KMS-11 (cell line): Measurements from ENCODE around the gene BARX2.

Experiments used
- H2AFZ ChIP-seq: fragments of 200-600 bp; sonication (generic); 2 replicates; pipeline ENCODE4 v1.6.1; 2016; ENCODE audit warnings: antibody characterized with exemption, mixed run types, low read depth
- H3K27ac ChIP-seq: fragments of 200-600 bp; sonication (generic); 2 replicates; pipeline ENCODE4 v1.6.1; 2016; ENCODE audit warnings: mild to moderate bottlenecking, mixed run types
- H3K27me3 ChIP-seq: fragments of 200-600 bp; sonication (generic); 2 replicates; pipeline ENCODE4 v1.6.1; 2017; ENCODE audit warnings: mild to moderate bottlenecking, low read depth, mixed run types, moderate library complexity; ENCODE audit not compliant: insufficient read depth
- H3K36me3 ChIP-seq: fragments of 200-600 bp; sonication (generic); 2 replicates; pipeline ENCODE4 v1.6.1; 2017; ENCODE audit warnings: mild to moderate bottlenecking, mixed run types; ENCODE audit not compliant: insufficient read depth
- H3K4me1 ChIP-seq: fragments of 200-600 bp; sonication (generic); 2 replicates; pipeline ENCODE4 v1.6.1; 2016; ENCODE audit warnings: mild to moderate bottlenecking, low read depth, mixed run types; ENCODE audit not compliant: poor library complexity, severe bottlenecking
- H3K4me2 ChIP-seq: fragments of 200-600 bp; sonication (generic); 2 replicates; pipeline ENCODE4 v1.7.0; 2016; ENCODE audit warnings: mild to moderate bottlenecking, mixed run types
- H3K4me3 ChIP-seq: fragments of 200-600 bp; sonication (generic); IDR thresholded peaks from 2 replicates; pipeline ENCODE4 v1.6.1; 2017; ENCODE audit warnings: low read depth, low read length, mixed read lengths; ENCODE audit not compliant: insufficient read depth
- H3K79me2 ChIP-seq: fragments of 200-600 bp; sonication (generic); 2 replicates; pipeline ENCODE4 v1.6.1; 2016; ENCODE audit warnings: low read depth, mixed run types; ENCODE audit not compliant: insufficient read depth
- H3K9ac ChIP-seq: fragments of 200-600 bp; sonication (generic); 2 replicates; pipeline ENCODE4 v1.6.1; 2016; ENCODE audit warnings: mild to moderate bottlenecking, mixed run types
- H4K20me1 ChIP-seq: fragments of 200-600 bp; sonication (generic); 2 replicates; pipeline ENCODE4 v1.6.1; 2016; ENCODE audit warnings: mild to moderate bottlenecking, mixed run types; ENCODE audit not compliant: insufficient read depth
- CTCF ChIP-seq: fragments of 200-600 bp; sonication (generic); conservative IDR thresholded peaks from 2 replicates; pipeline ENCODE4 v1.6.1; 2017; ENCODE audit warnings: low read depth, mild to moderate bottlenecking, antibody characterized with exemption, low read length, moderate library complexity, mixed read lengths

The BARX2 gene

GRCh38 chr11:129386795-129387397 is 11.2 kb downstream of the BARX2 start:
- Histone ChIP-seq H3K9ac (no peak overlapping the region), H3K4me2 (no peak overlapping the region), H3K27ac (no peak overlapping the region), H2AFZ (no peak overlapping the region), H3K36me3 (no peaks in the 10 kb centered on the region), H3K4me3 (no peak overlapping the region), H3K4me1 (peaks cover 9% of the 10 kb centered on the region), H3K27me3 (no peaks in the 10 kb centered on the region), H4K20me1 (no peaks in the 10 kb centered on the region), H3K79me2 (no peaks in the 10 kb centered on the region)
- no peak for TF ChIP-seq CTCF

GRCh38 chr11:129387434-129387833 is 11.8 kb downstream of the BARX2 start:
- TF ChIP-seq CTCF = no peak
- Histone ChIP-seq H3K4me2 (no peak overlapping the region), H3K27me3 (no peaks in the 10 kb centered on the region), H3K79me2 (no peaks in the 10 kb centered on the region), H3K4me1 (peaks cover 9% of the 10 kb centered on the region), H3K4me3 (no peak overlapping the region), H3K27ac (no peak overlapping the region), H3K9ac (no peak overlapping the region), H3K36me3 (no peaks in the 10 kb centered on the region), H4K20me1 (no peaks in the 10 kb centered on the region), H2AFZ (no peak overlapping the region)

GRCh38 chr11:129388824-129389223 is 13.2 kb downstream of the BARX2 start:
- no peaks in the 10 kb centered on the region for H3K27me3 ChIP-seq
- no peaks in the 10 kb centered on the region for H3K79me2 ChIP-seq
- no peaks in the 10 kb centered on the region for H4K20me1 ChIP-seq
- peaks cover 9% of the 10 kb centered on the region for H3K4me1 ChIP-seq
- no peak overlapping the region for H2AFZ ChIP-seq
- TF ChIP-seq CTCF = no peak
- no peaks in the 10 kb centered on the region for H3K36me3 ChIP-seq
- no peak overlapping the region for H3K4me2 ChIP-seq
- no peak overlapping the region for H3K27ac ChIP-seq
- H3K9ac ChIP-seq = no peak overlapping the region
- H3K4me3 ChIP-seq = no peak overlapping the region

GRCh38 chr11:129390303-129390821 is 14.7 kb downstream of the BARX2 start:
- Histone ChIP-seq H3K27ac (no peak overlapping the region), H3K4me2 (no peak overlapping the region)

More at GRCh38 chr11:129390303-129390821, 14.7 kb downstream of the BARX2 start:
- H3K9ac ChIP-seq = no peak overlapping the region
- H3K4me3 ChIP-seq = no peak overlapping the region
- H3K79me2 ChIP-seq = no peaks in the 10 kb centered on the region
- H2AFZ ChIP-seq = no peak overlapping the region
- no peaks in the 10 kb centered on the region for H3K36me3 ChIP-seq
- no peak for TF ChIP-seq CTCF
- no peaks in the 10 kb centered on the region for H3K27me3 ChIP-seq
- peaks cover 12% of the 10 kb centered on the region for H3K4me1 ChIP-seq
- no peaks in the 10 kb centered on the region for H4K20me1 ChIP-seq
